MG63 (cell line): ENCODE measurements around the gene FTO. TPM values are rescaled to one million over a fixed set of nuclear protein-coding genes. Genes with fewer than 3 reads are reported as not detected.

Experiments
- DNase-seq: peaks from one replicate; pipeline ENCODE4 v3.0.0-alpha.2; 2020
- H3K27me3 ChIP-seq: fragments of 250-450 bp; sonication (Bioruptor Pico); 2 replicates; pipeline ENCODE4 v1.5.1; 2020; ENCODE audit warnings: mild to moderate bottlenecking, moderate library complexity
- H3K36me3 ChIP-seq: fragments of 250-450 bp; sonication (Bioruptor Pico); 2 replicates; pipeline ENCODE4 v1.5.1; 2020; ENCODE audit warnings: mild to moderate bottlenecking, moderate library complexity
- H3K4me3 ChIP-seq: fragments of 250-450 bp; sonication (Bioruptor Pico); 2 replicates; pipeline ENCODE4 v1.5.1; 2020; ENCODE audit warnings: mild to moderate bottlenecking, moderate library complexity
- H3K9me3 ChIP-seq: fragments of 250-450 bp; sonication (Bioruptor Pico); 2 replicates; pipeline ENCODE4 v1.5.1; 2020; ENCODE audit warnings: mild to moderate bottlenecking, moderate library complexity
- total RNA-seq: library from RNA; depleted of rRNA; stranded (reverse); fragments of >200 nt; shearing (Covaris generic); gene quantifications from 2 replicates; pipeline ENCODE4 v1.2.3, GENCODE V29; 2014; ENCODE audit warnings: low replicate concordance

FTO gene
- total RNA-seq, 1 experiment from 2014 or later: 88.6 TPM

- Histone ChIP-seq H3K36me3 (peaks cover 7% of the 10 kb centered on the region), H3K27me3 (no peaks in the 10 kb centered on the region), H3K9me3 (no peaks in the 10 kb centered on the region), H3K4me3 (no peak overlapping the region)
- no peak for DNase-seq
Observed at GRCh38 chr16:54055191-54055590, 351.2 kb downstream of the FTO start.

GRCh38 chr16:54055864-54056263, 351.9 kb downstream of the FTO start:
- no peak for DNase-seq
- Histone ChIP-seq H3K9me3 (no peaks in the 10 kb centered on the region), H3K27me3 (no peaks in the 10 kb centered on the region), H3K4me3 (no peak overlapping the region), H3K36me3 (peaks cover 7% of the 10 kb centered on the region)

GRCh38 chr16:54056921-54057320, 353.0 kb downstream of the FTO start:
- peaks cover 7% of the 10 kb centered on the region for H3K36me3 ChIP-seq
- no peak overlapping the region for H3K4me3 ChIP-seq
- DNase-seq: no peak
- H3K27me3 ChIP-seq: no peaks in the 10 kb centered on the region
- no peaks in the 10 kb centered on the region for H3K9me3 ChIP-seq

GRCh38 chr16:54059319-54059718, 355.4 kb downstream of the FTO start:
- Histone ChIP-seq H3K27me3 (no peaks in the 10 kb centered on the region), H3K4me3 (no peak overlapping the region), H3K36me3 (peaks cover 3% of the 10 kb centered on the region), H3K9me3 (no peaks in the 10 kb centered on the region)
- DNase-seq: no peak

- H3K9me3 ChIP-seq: no peaks in the 10 kb centered on the region
- H3K4me3 ChIP-seq: no peak overlapping the region
- peaks cover 3% of the 10 kb centered on the region for H3K36me3 ChIP-seq
- no peak for DNase-seq
- H3K27me3 ChIP-seq: no peaks in the 10 kb centered on the region
Observed at GRCh38 chr16:54060599-54061421, 356.9 kb downstream of the FTO start.

- no peak overlapping the region for H3K4me3 ChIP-seq
- H3K9me3 ChIP-seq: no peaks in the 10 kb centered on the region
- H3K27me3 ChIP-seq: no peaks in the 10 kb centered on the region
- H3K36me3 ChIP-seq: peaks cover 3% of the 10 kb centered on the region
- DNase-seq: no peak
Observed at GRCh38 chr16:54061454-54061853, 357.5 kb downstream of the FTO start.

GRCh38 chr16:54062361-54063278, 358.7 kb downstream of the FTO start:
- DNase-seq: no peak
- no peaks in the 10 kb centered on the region for H3K36me3 ChIP-seq
- H3K9me3 ChIP-seq: no peaks in the 10 kb centered on the region
- no peaks in the 10 kb centered on the region for H3K27me3 ChIP-seq
- H3K4me3 ChIP-seq: no peak overlapping the region

GRCh38 chr16:54063279-54063773, 359.4 kb downstream of the FTO start:
- DNase-seq: no peak
- no peaks in the 10 kb centered on the region for H3K27me3 ChIP-seq
- H3K9me3 ChIP-seq: no peaks in the 10 kb centered on the region
- no peaks in the 10 kb centered on the region for H3K36me3 ChIP-seq
- no peak overlapping the region for H3K4me3 ChIP-seq

GRCh38 chr16:54066451-54067105, 362.6 kb downstream of the FTO start:
- 0 out of 2 replicates have a peak, but pooled peaks cover 2% of the 10 kb centered on the region for H3K36me3 ChIP-seq
- DNase-seq: peak; percentile 81
- no peaks in the 10 kb centered on the region for H3K27me3 ChIP-seq
- H3K9me3 ChIP-seq: no peaks in the 10 kb centered on the region
- H3K4me3 ChIP-seq: no peak overlapping the region

- no peak for DNase-seq
- no peak overlapping the region for H3K4me3 ChIP-seq
- H3K9me3 ChIP-seq: no peaks in the 10 kb centered on the region
- H3K36me3 ChIP-seq: 0 out of 2 replicates have a peak, but pooled peaks cover 2% of the 10 kb centered on the region
- no peaks in the 10 kb centered on the region for H3K27me3 ChIP-seq
Observed at GRCh38 chr16:54067322-54068065, 363.5 kb downstream of the FTO start.

GRCh38 chr16:54068212-54068611, 364.3 kb downstream of the FTO start:
- no peaks in the 10 kb centered on the region for H3K9me3 ChIP-seq
- peaks cover 2% of the 10 kb centered on the region; the same call in 1 of the 2 replicates for H3K36me3 ChIP-seq
- no peaks in the 10 kb centered on the region for H3K27me3 ChIP-seq
- no peak overlapping the region for H3K4me3 ChIP-seq
- no peak for DNase-seq

GRCh38 chr16:54069601-54070239, 365.8 kb downstream of the FTO start:
- H3K4me3 ChIP-seq: no peak overlapping the region
- H3K36me3 ChIP-seq: peaks cover 2% of the 10 kb centered on the region; the same call in 1 of the 2 replicates
- no peaks in the 10 kb centered on the region for H3K27me3 ChIP-seq
- no peak for DNase-seq
- H3K9me3 ChIP-seq: no peaks in the 10 kb centered on the region

GRCh38 chr16:54070789-54071343, 366.9 kb downstream of the FTO start:
- H3K27me3 ChIP-seq: no peaks in the 10 kb centered on the region
- no peak for DNase-seq
- H3K36me3 ChIP-seq: peaks cover 2% of the 10 kb centered on the region; the same call in 1 of the 2 replicates
- H3K9me3 ChIP-seq: no peaks in the 10 kb centered on the region
- no peak overlapping the region for H3K4me3 ChIP-seq

GRCh38 chr16:54071514-54071913, 367.6 kb downstream of the FTO start:
- Histone ChIP-seq H3K36me3 (peaks cover 2% of the 10 kb centered on the region; the same call in 1 of the 2 replicates), H3K27me3 (no peaks in the 10 kb centered on the region), H3K9me3 (no peaks in the 10 kb centered on the region), H3K4me3 (no peak overlapping the region)
- no peak for DNase-seq

- no peaks in the 10 kb centered on the region for H3K27me3 ChIP-seq
- DNase-seq: no peak
- H3K4me3 ChIP-seq: no peak overlapping the region
- H3K36me3 ChIP-seq: peaks cover 2% of the 10 kb centered on the region; the same call in 1 of the 2 replicates
- no peaks in the 10 kb centered on the region for H3K9me3 ChIP-seq
Observed at GRCh38 chr16:54072237-54072636, 368.3 kb downstream of the FTO start.
